HCT116 (cell line): Measurements from ENCODE around the gene AUTS2. TPM values are rescaled to one million over a fixed set of nuclear protein-coding genes. Genes with fewer than 3 reads are reported as not detected.

Source experiments
- ATAC-seq: fragments of 200-7000 bp; cut with Tn5 transposase; 2 replicates; pipeline ENCODE4 v1.9.1; 2020; ENCODE audit warnings: mild to moderate bottlenecking, moderate library complexity
- BruUV-seq: library from RNA; stranded (reverse); fragments of 400-500 nt; replicated peaks from 2 replicates; lab custom pipeline; 2021; lab: Mats Ljungman, UMichigan
- CTCF ChIA-PET: fragments of 300-600 bp; sonication (Branson Sonifier 250); formaldehyde crosslinking; loops from one replicate; lab custom pipeline; 2021; ENCODE audit warnings: antibody characterized with exemption; lab: Charles Lee
- POLR2A ChIA-PET: fragments of 300-600, 350-600 bp; sonication (Branson Sonifier 250); formaldehyde crosslinking; loops from one replicate; lab custom pipeline; 2021; ENCODE audit warnings: antibody characterized with exemption; lab: Charles Lee
- RAD21 ChIA-PET, 2 experiments: fragments of 300-600 bp; sonication (Branson Sonifier 250); formaldehyde crosslinking; loops; one replicate each; lab custom pipeline; 2023; ENCODE audit warnings: low total read pairs in 2 of 2; ENCODE audit not compliant: uncharacterized antibody in 2 of 2, unreplicated experiment in 2 of 2, low non-redundant PET in 1 of 2; lab: Charles Lee
- DNase-seq: peaks from one replicate; pipeline ENCODE4 v3.0.0-alpha.2; 2010; ENCODE audit warnings: low read depth, low spot score
- H2AFZ ChIP-seq: fragments of 200-600 bp; shearing (Covaris generic), sonication (generic); 2 replicates; pipeline ENCODE4 v1.6.1; 2017; ENCODE audit warnings: low read depth, mixed run types, mixed read lengths, antibody characterized with exemption, low read length; ENCODE audit not compliant: poor library complexity, severe bottlenecking
- H3K27ac ChIP-seq: 2 replicates; pipeline ENCODE4 v1.5.1; 2012; ENCODE audit warnings: low read depth, low read length
- H3K27me3 ChIP-seq: fragments of 200-600 bp; sonication (generic); 2 replicates; pipeline ENCODE4 v1.6.1; 2016; ENCODE audit warnings: mixed run types, low read length, mixed read lengths; ENCODE audit not compliant: insufficient read depth
- H3K36me3 ChIP-seq, 2 experiments: fragments of 200-500 bp in 1 of 2; fragments of 200-600 bp in 1 of 2; sonication (Bioruptor generic) in 1 of 2; sonication (generic) in 1 of 2; 2 replicates each; pipeline versions ENCODE4 v1.5.1 to v1.6.1; 2014 to 2016; ENCODE audit warnings: low read length in 2 of 2, inconsistent platforms in 1 of 2, mixed read lengths in 1 of 2, mixed run types in 1 of 2; ENCODE audit not compliant: insufficient read depth in 2 of 2, control insufficient read depth in 1 of 2
- H3K4me1 ChIP-seq, 2 experiments: fragments of 200-600 bp in 1 of 2; sonication (generic) in 1 of 2; 2 replicates each; pipeline versions ENCODE4 v1.5.1 to v1.6.1; 2012 to 2017; ENCODE audit warnings: low read length in 2 of 2, inconsistent platforms in 1 of 2, mild to moderate bottlenecking in 1 of 2, mixed read lengths in 1 of 2, mixed run types in 1 of 2, moderate library complexity in 1 of 2; ENCODE audit not compliant: insufficient read depth in 2 of 2, control insufficient read depth in 1 of 2
- H3K4me2 ChIP-seq: fragments of 200-600 bp; sonication (generic); 2 replicates; pipeline ENCODE4 v1.6.1; 2017; ENCODE audit warnings: mixed run types, low read length, mixed read lengths
- H3K4me3 ChIP-seq, 2 experiments: fragments of 200-600 bp in 1 of 2; sonication (generic) in 1 of 2; replicated peaks in 1 of 2; 2 replicates each; pipeline ENCODE4 v1.5.1; 2011 to 2016; ENCODE audit warnings: low read length in 2 of 2, control low read depth in 1 of 2, low read depth in 1 of 2, mild to moderate bottlenecking in 1 of 2, mixed read lengths in 1 of 2, mixed run types in 1 of 2
- H3K79me2 ChIP-seq: fragments of 200-600 bp; sonication (generic); 2 replicates; pipeline ENCODE4 v1.6.1; 2017; ENCODE audit warnings: mild to moderate bottlenecking, mixed run types, low read length, moderate library complexity, mixed read lengths; ENCODE audit not compliant: insufficient read depth
- H3K9ac ChIP-seq: fragments of 200-600 bp; sonication (generic); 2 replicates; pipeline ENCODE4 v1.6.1; 2016; ENCODE audit warnings: low read length, mixed read lengths
- H3K9me2 ChIP-seq: fragments of 200-600 bp; sonication (generic), shearing (Covaris generic); 2 replicates; pipeline ENCODE4 v1.6.1; 2017; ENCODE audit warnings: mixed run types, mild to moderate bottlenecking, moderate library complexity; ENCODE audit not compliant: insufficient read depth
- H3K9me3 ChIP-seq, 2 experiments: fragments of 200-500 bp in 1 of 2; fragments of 200-600 bp in 1 of 2; sonication (Bioruptor generic) in 1 of 2; sonication (generic) in 1 of 2; 2 replicates each; pipeline ENCODE4 v1.6.1; 2014 to 2017; ENCODE audit warnings: low read length in 2 of 2, mixed read lengths in 2 of 2, inconsistent platforms in 1 of 2, low read depth in 1 of 2, mild to moderate bottlenecking in 1 of 2, mixed run types in 1 of 2, moderate library complexity in 1 of 2; ENCODE audit not compliant: control insufficient read depth in 1 of 2, insufficient read depth in 1 of 2
- H4K20me1 ChIP-seq: fragments of 200-600 bp; sonication (generic), shearing (Covaris generic); 2 replicates; pipeline ENCODE4 v1.6.1; 2017; ENCODE audit warnings: mixed run types, mild to moderate bottlenecking, moderate library complexity; ENCODE audit not compliant: insufficient read depth
- CBX3 ChIP-seq: IDR thresholded peaks from 2 replicates; pipeline ENCODE4 v1.6.1; 2012; ENCODE audit warnings: low read depth
- CEBPB ChIP-seq: IDR thresholded peaks from 2 replicates; pipeline ENCODE4 v1.6.1; 2012; ENCODE audit warnings: low read depth
- ELF1 ChIP-seq: IDR thresholded peaks from 2 replicates; pipeline ENCODE4 v1.6.1; 2012; ENCODE audit warnings: low read depth, borderline replicate concordance
- EZH2 ChIP-seq: fragments of 200-600 bp; sonication (generic); IDR thresholded peaks from 2 replicates; pipeline ENCODE4 v1.6.1; 2017; ENCODE audit warnings: antibody characterized with exemption, mixed run types
- EZH2phosphoT487 ChIP-seq: fragments of 200-600 bp; IDR thresholded peaks from 2 replicates; pipeline ENCODE4 v1.6.1; 2018; ENCODE audit warnings: antibody characterized with exemption, borderline replicate concordance
- FOSL1 ChIP-seq: IDR thresholded peaks from 2 replicates; pipeline ENCODE4 v1.6.1; 2012; ENCODE audit warnings: low read depth
- POLR2AphosphoS5 ChIP-seq: IDR thresholded peaks from 2 replicates; pipeline ENCODE4 v1.6.1; 2011; ENCODE audit warnings: mild to moderate bottlenecking, low read depth, low read length, moderate library complexity
- RAD21 ChIP-seq: IDR thresholded peaks from 2 replicates; pipeline ENCODE4 v1.6.1; 2012; ENCODE audit warnings: low read depth, mild to moderate bottlenecking
- SIN3A ChIP-seq: IDR thresholded peaks from 2 replicates; pipeline ENCODE4 v1.6.1; 2012; ENCODE audit warnings: low read depth
- TCF7L2 ChIP-seq: IDR thresholded peaks from 2 replicates; pipeline ENCODE4 v1.7.0; 2011; ENCODE audit warnings: borderline replicate concordance, inconsistent platforms; ENCODE audit not compliant: insufficient read depth, insufficient read length; ENCODE audit errors: extremely low read depth
- YY1 ChIP-seq: IDR thresholded peaks from 2 replicates; pipeline ENCODE4 v1.6.1; 2011; ENCODE audit warnings: low read length, low read depth, moderate library complexity, mild to moderate bottlenecking; ENCODE audit not compliant: insufficient replicate concordance; ENCODE audit errors: extremely low read depth
- ZFX ChIP-seq: fragments of 450-650 bp; IDR thresholded peaks from 2 replicates; pipeline ENCODE4 v1.6.1; 2017
- ZNF274 ChIP-seq: fragments of 200-500 bp; sonication (Bioruptor generic); IDR thresholded peaks from 2 replicates; pipeline ENCODE4 v1.6.1; 2014; ENCODE audit warnings: mild to moderate bottlenecking, low read depth, low read length, inconsistent platforms
- intact Hi-C: fragments of 100-400 bp; cut with micrococcal nuclease; formaldehyde crosslinking; loops from 2 replicates; pipeline ENCODE4 v1.10.0; 2022
- total RNA-seq: library from RNA; stranded (reverse); gene quantifications from one replicate; pipeline ENCODE4 v1.2.1, GENCODE V29; 2021; ENCODE audit not compliant: unreplicated experiment
- TF ChIP-seq, protein P1 (sequence below): IDR thresholded peaks from 2 replicates; pipeline ENCODE4 v1.6.1; 2011; ENCODE audit warnings: mild to moderate bottlenecking, low read length, moderate library complexity; ENCODE audit not compliant: insufficient replicate concordance; ENCODE audit errors: extremely low read depth
- TF ChIP-seq, protein P2 (sequence below): IDR thresholded peaks from 2 replicates; pipeline ENCODE4 v1.6.1; 2012
- TF ChIP-seq, protein P3 (sequence below), 3 experiments: fragments of 200-600 bp in 1 of 3; sonication (generic) in 1 of 3; IDR thresholded peaks in 2 of 3; conservative IDR thresholded peaks in 1 of 3; 2 replicates each; pipeline ENCODE4 v1.5.1; 2012 to 2017; ENCODE audit warnings: low read depth in 2 of 3, low read length in 2 of 3, antibody characterized with exemption in 1 of 3, borderline replicate concordance in 1 of 3, control low read depth in 1 of 3, mild to moderate bottlenecking in 1 of 3, mixed read lengths in 1 of 3, mixed run types in 1 of 3, moderate library complexity in 1 of 3; ENCODE audit not compliant: insufficient read depth in 1 of 3

The AUTS2 gene
- total RNA-seq, 1 experiment from 2014 or later: 0.93 TPM

DNA sequence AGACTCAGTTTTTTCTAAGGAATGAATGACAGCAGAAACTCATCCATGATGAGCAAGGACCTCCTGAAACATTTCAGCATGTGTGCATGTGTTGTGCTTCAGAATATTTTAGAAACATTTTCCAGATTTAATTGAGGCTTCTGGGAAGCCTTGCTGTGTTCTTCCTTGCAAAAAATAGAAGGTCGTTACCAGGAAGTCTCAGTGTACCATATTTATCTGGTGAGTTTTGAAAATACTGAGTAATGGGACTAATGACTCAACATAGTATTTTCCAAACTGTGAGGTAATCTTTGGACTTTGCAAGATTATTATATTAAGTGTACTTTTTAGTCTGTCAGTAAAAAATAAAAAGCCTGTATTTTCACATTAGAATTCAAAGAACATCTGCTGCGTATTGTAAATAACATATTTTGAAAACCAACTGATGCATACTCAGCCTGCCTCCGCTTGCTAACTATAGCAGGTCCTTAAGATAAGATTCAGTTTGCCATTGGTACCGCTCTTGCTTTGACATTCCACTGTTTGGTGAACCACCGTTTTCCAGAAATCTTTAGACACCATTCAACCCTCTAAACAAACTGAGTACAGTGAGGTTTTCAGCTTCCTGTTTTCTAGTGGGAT lies 794.1 kb downstream of the AUTS2 start:
- no peak overlapping the region for H3K4me2 ChIP-seq
- H3K27ac ChIP-seq: no peak overlapping the region
- H3K36me3 ChIP-seq: no peaks in the 10 kb centered on the region
- ChIA-PET CTCF (no interaction called here), POLR2A (no interaction called here), RAD21 (no interaction called here)
- TF ChIP-seq SIN3A: no peak
- no peak for TF ChIP-seq POLR2AphosphoS5
- no peak for TF ChIP-seq YY1
- TF ChIP-seq, protein P1, sequence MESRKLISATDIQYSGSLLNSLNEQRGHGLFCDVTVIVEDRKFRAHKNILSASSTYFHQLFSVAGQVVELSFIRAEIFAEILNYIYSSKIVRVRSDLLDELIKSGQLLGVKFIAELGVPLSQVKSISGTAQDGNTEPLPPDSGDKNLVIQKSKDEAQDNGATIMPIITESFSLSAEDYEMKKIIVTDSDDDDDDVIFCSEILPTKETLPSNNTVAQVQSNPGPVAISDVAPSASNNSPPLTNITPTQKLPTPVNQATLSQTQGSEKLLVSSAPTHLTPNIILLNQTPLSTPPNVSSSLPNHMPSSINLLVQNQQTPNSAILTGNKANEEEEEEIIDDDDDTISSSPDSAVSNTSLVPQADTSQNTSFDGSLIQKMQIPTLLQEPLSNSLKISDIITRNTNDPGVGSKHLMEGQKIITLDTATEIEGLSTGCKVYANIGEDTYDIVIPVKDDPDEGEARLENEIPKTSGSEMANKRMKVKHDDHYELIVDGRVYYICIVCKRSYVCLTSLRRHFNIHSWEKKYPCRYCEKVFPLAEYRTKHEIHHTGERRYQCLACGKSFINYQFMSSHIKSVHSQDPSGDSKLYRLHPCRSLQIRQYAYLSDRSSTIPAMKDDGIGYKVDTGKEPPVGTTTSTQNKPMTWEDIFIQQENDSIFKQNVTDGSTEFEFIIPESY: no peak
- TF ChIP-seq ZNF274: no peak
- TF ChIP-seq, protein P2, sequence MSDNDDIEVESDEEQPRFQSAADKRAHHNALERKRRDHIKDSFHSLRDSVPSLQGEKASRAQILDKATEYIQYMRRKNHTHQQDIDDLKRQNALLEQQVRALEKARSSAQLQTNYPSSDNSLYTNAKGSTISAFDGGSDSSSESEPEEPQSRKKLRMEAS: no peak
- no peak for TF ChIP-seq CEBPB
- no peak for TF ChIP-seq EZH2
- no peak for TF ChIP-seq ELF1
- no peak for TF ChIP-seq FOSL1
- no peak for TF ChIP-seq RAD21
- TF ChIP-seq, protein P3, sequence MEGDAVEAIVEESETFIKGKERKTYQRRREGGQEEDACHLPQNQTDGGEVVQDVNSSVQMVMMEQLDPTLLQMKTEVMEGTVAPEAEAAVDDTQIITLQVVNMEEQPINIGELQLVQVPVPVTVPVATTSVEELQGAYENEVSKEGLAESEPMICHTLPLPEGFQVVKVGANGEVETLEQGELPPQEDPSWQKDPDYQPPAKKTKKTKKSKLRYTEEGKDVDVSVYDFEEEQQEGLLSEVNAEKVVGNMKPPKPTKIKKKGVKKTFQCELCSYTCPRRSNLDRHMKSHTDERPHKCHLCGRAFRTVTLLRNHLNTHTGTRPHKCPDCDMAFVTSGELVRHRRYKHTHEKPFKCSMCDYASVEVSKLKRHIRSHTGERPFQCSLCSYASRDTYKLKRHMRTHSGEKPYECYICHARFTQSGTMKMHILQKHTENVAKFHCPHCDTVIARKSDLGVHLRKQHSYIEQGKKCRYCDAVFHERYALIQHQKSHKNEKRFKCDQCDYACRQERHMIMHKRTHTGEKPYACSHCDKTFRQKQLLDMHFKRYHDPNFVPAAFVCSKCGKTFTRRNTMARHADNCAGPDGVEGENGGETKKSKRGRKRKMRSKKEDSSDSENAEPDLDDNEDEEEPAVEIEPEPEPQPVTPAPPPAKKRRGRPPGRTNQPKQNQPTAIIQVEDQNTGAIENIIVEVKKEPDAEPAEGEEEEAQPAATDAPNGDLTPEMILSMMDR (IDR thresholded peaks at IDR 0.05 in 2 of 3, conservative IDR thresholded peaks at IDR 0.05 in 1 of 3; ENCODE audit: borderline replicate concordance in 1 of 3, insufficient read depth in 1 of 3, low read depth in 2 of 3, low read length in 2 of 3): no peak
- TF ChIP-seq CBX3: no peak
- no peak for TF ChIP-seq TCF7L2
- TF ChIP-seq EZH2phosphoT487: no peak
- TF ChIP-seq ZFX: no peak
- H3K4me3 ChIP-seq: no peak overlapping the region
- intact Hi-C loops: no loop called here
- no peaks in the 10 kb centered on the region for H3K9me2 ChIP-seq
- H3K27me3 ChIP-seq: no peaks in the 10 kb centered on the region
- H3K9me3 ChIP-seq: peaks cover 3 to 13% of the 10 kb centered on the region in 2 experiments; a peak in 2 of 4 replicates
- no peaks in the 10 kb centered on the region for H3K79me2 ChIP-seq
- BruUV-seq: no TSS peak
- ATAC-seq: no peak
- H3K9ac ChIP-seq: no peak overlapping the region
- H4K20me1 ChIP-seq: no peaks in the 10 kb centered on the region
- no peaks in the 10 kb centered on the region for H3K4me1 ChIP-seq
- DNase-seq: no peak
- no peak overlapping the region for H2AFZ ChIP-seq
